Activated T-helper 1 cell treated with anti-CD3 and anti-CD28 coated beads, Interleukin-12 subunit alpha, Interleukin-12 subunit beta, Interleukin-2, Interleukin-4 antibody, amounts not matched to agents 30 ng/mL and 10 ng/mL and 1 ng/mL, durations not matched to agents 14 hours and 24 hours and 36 hours (primary cell): Measurements from ENCODE around the gene NPAS2. TPM values are rescaled to one million over a fixed set of nuclear protein-coding genes. Genes with fewer than 3 reads are reported as not detected.
A peak's percentile ranks its signal among the peaks of the same experiment; 100 is the strongest.

Experiments used
- DNase-seq: peaks from one replicate; pipeline ENCODE4 v3.0.0; 2021; ENCODE audit warnings: low spot score
- H3K27ac Mint-ChIP-seq: one replicate; pipeline ENCODE4 v1.8.0; 2021; ENCODE audit warnings: mild to moderate bottlenecking, mixed read lengths
- H3K27me3 Mint-ChIP-seq: one replicate; pipeline ENCODE4 v1.8.0; 2022; ENCODE audit warnings: mild to moderate bottlenecking, moderate library complexity, mixed read lengths; ENCODE audit not compliant: insufficient read depth
- H3K36me3 Mint-ChIP-seq: one replicate; pipeline ENCODE4 v1.8.0; 2021; ENCODE audit warnings: low read depth, mixed read lengths
- H3K4me1 Mint-ChIP-seq: one replicate; pipeline ENCODE4 v1.8.0; 2021; ENCODE audit warnings: low read depth, mixed read lengths
- H3K4me3 Mint-ChIP-seq: one replicate; pipeline ENCODE4 v1.8.0; 2021; ENCODE audit warnings: mild to moderate bottlenecking, moderate library complexity, mixed read lengths
- H3K9me3 Mint-ChIP-seq: one replicate; pipeline ENCODE4 v1.8.0; 2021; ENCODE audit warnings: mixed read lengths
- intact Hi-C: fragments of 100-400 bp; cut with micrococcal nuclease; formaldehyde crosslinking; loops from one replicate; pipeline ENCODE4 v1.15.1; 2024
- total RNA-seq: library from RNA; stranded (reverse); gene quantifications from 2 replicates; pipeline ENCODE4 v1.2.3, GENCODE V29; 2022

Gene NPAS2
- total RNA-seq, 1 donor from 2014 or later: 7.5 TPM

GRCh38 chr2:100802066-100802465 lies 17.9 kb upstream of the NPAS2 start:
- no peaks in the 10 kb centered on the region for H3K4me1 Mint-ChIP-seq
- H3K9me3 Mint-ChIP-seq: no peaks in the 10 kb centered on the region
- no peaks in the 10 kb centered on the region for H3K27me3 Mint-ChIP-seq
- no peaks in the 10 kb centered on the region for H3K36me3 Mint-ChIP-seq
- intact Hi-C loops: no loop called here
- H3K27ac Mint-ChIP-seq: no peak overlapping the region
- no peak for DNase-seq
- H3K4me3 Mint-ChIP-seq: no peak overlapping the region

- no peak for DNase-seq
- Mint-ChIP-seq H3K27ac (no peak overlapping the region), H3K27me3 (no peaks in the 10 kb centered on the region), H3K9me3 (no peaks in the 10 kb centered on the region), H3K4me3 (no peak overlapping the region), H3K36me3 (no peaks in the 10 kb centered on the region), H3K4me1 (no peaks in the 10 kb centered on the region)
- intact Hi-C loops: no loop called here
These were observed 16.6 kb upstream of the NPAS2 start for GRCh38 chr2:100803334-100803733.

- intact Hi-C loops: no loop called here
- no peak overlapping the region for H3K27ac Mint-ChIP-seq
- H3K9me3 Mint-ChIP-seq: no peaks in the 10 kb centered on the region
These were observed 13.4 kb upstream of the NPAS2 start for GRCh38 chr2:100806550-100806949.

GRCh38 chr2:100807707-100808106 lies 12.2 kb upstream of the NPAS2 start:
- no peaks in the 10 kb centered on the region for H3K9me3 Mint-ChIP-seq
- intact Hi-C loops: no loop called here
- H3K27me3 Mint-ChIP-seq: peaks cover 2% of the 10 kb centered on the region
- no peaks in the 10 kb centered on the region for H3K36me3 Mint-ChIP-seq
- DNase-seq: no peak
- peaks cover 8% of the 10 kb centered on the region for H3K4me1 Mint-ChIP-seq
- H3K4me3 Mint-ChIP-seq: no peak overlapping the region
- H3K27ac Mint-ChIP-seq: no peak overlapping the region

More at GRCh38 chr2:100806550-100806949, 13.4 kb upstream of the NPAS2 start:
- H3K27me3 Mint-ChIP-seq: no peaks in the 10 kb centered on the region
- H3K4me3 Mint-ChIP-seq: no peak overlapping the region
- H3K4me1 Mint-ChIP-seq: no peaks in the 10 kb centered on the region
- H3K36me3 Mint-ChIP-seq: no peaks in the 10 kb centered on the region
- no peak for DNase-seq

GRCh38 chr2:100808582-100808981 lies 11.4 kb upstream of the NPAS2 start:
- peaks cover 2% of the 10 kb centered on the region for H3K27me3 Mint-ChIP-seq
- no peak overlapping the region for H3K27ac Mint-ChIP-seq
- no peak for DNase-seq
- H3K9me3 Mint-ChIP-seq: no peaks in the 10 kb centered on the region
- no peak overlapping the region for H3K4me3 Mint-ChIP-seq
- no peaks in the 10 kb centered on the region for H3K36me3 Mint-ChIP-seq
- intact Hi-C loops: no loop called here
- peaks cover 13% of the 10 kb centered on the region for H3K4me1 Mint-ChIP-seq

- Mint-ChIP-seq H3K9me3 (no peaks in the 10 kb centered on the region), H3K27ac (no peak overlapping the region), H3K4me3 (no peak overlapping the region), H3K36me3 (no peaks in the 10 kb centered on the region), H3K4me1 (peaks cover 21% of the 10 kb centered on the region), H3K27me3 (peaks cover 2% of the 10 kb centered on the region)
- intact Hi-C loops: no loop called here
- no peak for DNase-seq
These were observed 10.4 kb upstream of the NPAS2 start for GRCh38 chr2:100809506-100809905.

- Mint-ChIP-seq H3K27ac (no peak overlapping the region), H3K4me1 (peaks cover 21% of the 10 kb centered on the region), H3K36me3 (no peaks in the 10 kb centered on the region), H3K4me3 (no peak overlapping the region), H3K9me3 (no peaks in the 10 kb centered on the region), H3K27me3 (peaks cover 2% of the 10 kb centered on the region)
- intact Hi-C loops: loop anchor here (10.0 kb wide), 2 partner anchors 174 to 494 kb away; partner anchors contain the start of gene RNF149
- DNase-seq: no peak
These were observed 9.3 kb upstream of the NPAS2 start for GRCh38 chr2:100810603-100811145.

- Mint-ChIP-seq H3K36me3 (no peaks in the 10 kb centered on the region), H3K27me3 (peaks cover 4% of the 10 kb centered on the region), H3K4me3 (no peak overlapping the region), H3K9me3 (no peaks in the 10 kb centered on the region), H3K27ac (no peak overlapping the region), H3K4me1 (peaks cover 21% of the 10 kb centered on the region)
- no peak for DNase-seq
- intact Hi-C loops: loop anchor here (10.0 kb wide), 2 partner anchors 173 to 493 kb away; partner anchors contain the start of gene RNF149
These were observed 7.8 kb upstream of the NPAS2 start for GRCh38 chr2:100812116-100812515.

GRCh38 chr2:100812573-100812972 lies 7.4 kb upstream of the NPAS2 start:
- DNase-seq: no peak
- no peaks in the 10 kb centered on the region for H3K9me3 Mint-ChIP-seq
- intact Hi-C loops: loop anchor here (10.0 kb wide), 2 partner anchors 172 to 492 kb away; partner anchors contain the start of gene RNF149
- H3K4me1 Mint-ChIP-seq: peaks cover 23% of the 10 kb centered on the region
- H3K27me3 Mint-ChIP-seq: peaks cover 8% of the 10 kb centered on the region
- H3K27ac Mint-ChIP-seq: no peak overlapping the region
- no peaks in the 10 kb centered on the region for H3K36me3 Mint-ChIP-seq
- H3K4me3 Mint-ChIP-seq: no peak overlapping the region

- Mint-ChIP-seq H3K4me1 (peaks cover 32% of the 10 kb centered on the region), H3K36me3 (no peaks in the 10 kb centered on the region), H3K27ac (peak overlapping the region; percentile 4), H3K27me3 (peaks cover 17% of the 10 kb centered on the region), H3K9me3 (no peaks in the 10 kb centered on the region), H3K4me3 (peak overlapping the region; percentile 0)
- intact Hi-C loops: loop anchor here (10.0 kb wide), 2 partner anchors 171 to 491 kb away; partner anchors contain the start of gene RNF149
- no peak for DNase-seq
These were observed 6.4 kb upstream of the NPAS2 start for GRCh38 chr2:100813527-100813926.

- H3K4me3 Mint-ChIP-seq: no peak overlapping the region
- peak overlapping the region; percentile 2 for H3K27ac Mint-ChIP-seq
- no peaks in the 10 kb centered on the region for H3K9me3 Mint-ChIP-seq
- no peaks in the 10 kb centered on the region for H3K36me3 Mint-ChIP-seq
- peaks cover 32% of the 10 kb centered on the region for H3K4me1 Mint-ChIP-seq
- DNase-seq: no peak
- H3K27me3 Mint-ChIP-seq: peaks cover 19% of the 10 kb centered on the region
- intact Hi-C loops: loop anchor here (10.0 kb wide), 2 partner anchors 171 to 491 kb away; partner anchors contain the start of gene RNF149
These were observed 5.9 kb upstream of the NPAS2 start for GRCh38 chr2:100814043-100814442.

- no peaks in the 10 kb centered on the region for H3K9me3 Mint-ChIP-seq
- DNase-seq: no peak
- no peak overlapping the region for H3K27ac Mint-ChIP-seq
- H3K4me3 Mint-ChIP-seq: no peak overlapping the region
- intact Hi-C loops: loop anchor here (10.0 kb wide), 2 partner anchors 170 to 490 kb away; partner anchors contain the start of gene RNF149
- H3K4me1 Mint-ChIP-seq: peaks cover 32% of the 10 kb centered on the region
- H3K36me3 Mint-ChIP-seq: no peaks in the 10 kb centered on the region
- peaks cover 23% of the 10 kb centered on the region for H3K27me3 Mint-ChIP-seq
These were observed 5.5 kb upstream of the NPAS2 start for GRCh38 chr2:100814453-100814852.

GRCh38 chr2:100817388-100817985 lies 2.5 kb upstream of the NPAS2 start:
- intact Hi-C loops: loop anchor here (10.0 kb wide), 2 partner anchors 167 to 487 kb away; partner anchors contain the start of gene RNF149
- Mint-ChIP-seq H3K27ac (no peak overlapping the region), H3K4me3 (peak overlapping the region; percentile 77), H3K4me1 (peaks cover 35% of the 10 kb centered on the region), H3K36me3 (no peaks in the 10 kb centered on the region), H3K9me3 (no peaks in the 10 kb centered on the region), H3K27me3 (peaks cover 39% of the 10 kb centered on the region)
- no peak for DNase-seq
